CD14-positive monocyte (primary cell): Measurements from ENCODE around the gene OVCA2. TPM values are rescaled to one million over a fixed set of nuclear protein-coding genes. Genes with fewer than 3 reads are reported as not detected.

Experiments used
- DNase-seq, 3 donors: peaks; one replicate each; pipeline ENCODE4 v3.0.0-alpha.2; 2011 to 2022
- H2AFZ ChIP-seq: 2 replicates; pipeline ENCODE4 v1.6.0; 2012; ENCODE audit warnings: mild to moderate bottlenecking, low read depth, low read length, inconsistent platforms; ENCODE audit not compliant: insufficient read depth, poor library complexity, severe bottlenecking
- H3K27ac ChIP-seq, 2 donors: 1 replicate in 1 of 2; 2 replicates in 1 of 2; pipeline ENCODE4 v1.5.1; 2012 to 2013; ENCODE audit warnings: low read length in 2 of 2, control low read depth in 1 of 2, inconsistent platforms in 1 of 2, low read depth in 1 of 2, mild to moderate bottlenecking in 1 of 2
- H3K27me3 ChIP-seq, 2 donors: one replicate each; pipeline versions ENCODE4 v1.6.0 to v1.6.1; 2011 to 2013; ENCODE audit warnings: low read length in 2 of 2; ENCODE audit not compliant: control insufficient read depth in 2 of 2, insufficient read depth in 2 of 2
- H3K36me3 ChIP-seq, 2 donors: replicated peaks in 1 of 2; 1 replicate in 1 of 2; 2 replicates in 1 of 2; pipeline versions ENCODE4 v1.5.1 to v1.6.1; 2012 to 2013; ENCODE audit warnings: low read length in 2 of 2, control low read depth in 1 of 2, inconsistent platforms in 1 of 2, mild to moderate bottlenecking in 1 of 2; ENCODE audit not compliant: insufficient read depth in 2 of 2, control insufficient read depth in 1 of 2
- H3K4me1 ChIP-seq, 2 donors: 1 replicate in 1 of 2; 2 replicates in 1 of 2; pipeline versions ENCODE4 v1.5.1 to v1.6.1; 2012 to 2013; ENCODE audit warnings: low read length in 2 of 2, control low read depth in 1 of 2, inconsistent platforms in 1 of 2, mild to moderate bottlenecking in 1 of 2, moderate library complexity in 1 of 2; ENCODE audit not compliant: insufficient read depth in 2 of 2, control insufficient read depth in 1 of 2
- H3K4me2 ChIP-seq: replicated peaks from 2 replicates; pipeline ENCODE3; 2012; ENCODE audit warnings: low read length, moderate library complexity, mild to moderate bottlenecking; ENCODE audit not compliant: poor library complexity, severe bottlenecking; ENCODE audit errors: extremely low read depth
- H3K4me3 ChIP-seq, 3 experiments: fragments of 200-600 bp in 1 of 3; sonication (generic) in 1 of 3; replicated peaks in 1 of 3; 1 replicate in 2 of 3; 2 replicates in 1 of 3; pipeline ENCODE4 v1.5.1; 2011 to 2013; ENCODE audit warnings: low read length in 3 of 3, mild to moderate bottlenecking in 3 of 3, control low read depth in 2 of 3, low read depth in 2 of 3, inconsistent platforms in 1 of 3, moderate library complexity in 1 of 3
- H3K79me2 ChIP-seq: 2 replicates; pipeline ENCODE4 v1.6.0; 2012; ENCODE audit warnings: mild to moderate bottlenecking, control low read depth, inconsistent platforms, low read length, moderate library complexity; ENCODE audit not compliant: insufficient read depth
- H3K9ac ChIP-seq: 2 replicates; pipeline ENCODE4 v1.6.0; 2017; ENCODE audit warnings: low read length, mild to moderate bottlenecking; ENCODE audit not compliant: insufficient read depth, poor library complexity, severe bottlenecking
- H3K9me3 ChIP-seq, 2 donors: replicated peaks in 1 of 2; 1 replicate in 1 of 2; 2 replicates in 1 of 2; pipeline versions ENCODE4 v1.5.1 to v1.6.1; 2012 to 2013; ENCODE audit warnings: low read length in 2 of 2, control low read depth in 1 of 2; ENCODE audit not compliant: control insufficient read depth in 1 of 2, insufficient read depth in 1 of 2
- H4K20me1 ChIP-seq: 2 replicates; pipeline ENCODE4 v1.6.0; 2012; ENCODE audit warnings: mild to moderate bottlenecking, low read length, control low read depth, moderate library complexity; ENCODE audit not compliant: insufficient read depth
- H3K27ac Mint-ChIP-seq, 7 donors: one replicate each; pipeline ENCODE4 v1.8.0; 2020; ENCODE audit warnings: mild to moderate bottlenecking in 7 of 7, mixed read lengths in 7 of 7, moderate library complexity in 6 of 7, inconsistent platforms in 2 of 7
- H3K27me3 Mint-ChIP-seq, 3 donors: one replicate each; pipeline ENCODE4 v1.8.0; 2021 to 2022; ENCODE audit warnings: low read depth in 3 of 3, mild to moderate bottlenecking in 3 of 3, mixed read lengths in 3 of 3, moderate library complexity in 3 of 3, inconsistent platforms in 1 of 3
- H3K36me3 Mint-ChIP-seq, 2 donors: one replicate each; pipeline ENCODE4 v1.8.0; 2020; ENCODE audit warnings: mixed read lengths in 2 of 2, inconsistent platforms in 1 of 2, mild to moderate bottlenecking in 1 of 2
- H3K4me1 Mint-ChIP-seq: one replicate; pipeline ENCODE4 v1.8.0; 2020; ENCODE audit warnings: mild to moderate bottlenecking, mixed read lengths
- H3K4me3 Mint-ChIP-seq, 2 donors: one replicate each; pipeline ENCODE4 v1.8.0; 2020; ENCODE audit warnings: mild to moderate bottlenecking in 2 of 2, mixed read lengths in 2 of 2, moderate library complexity in 1 of 2
- H3K9me3 Mint-ChIP-seq, 7 donors: one replicate each; pipeline ENCODE4 v1.8.0; 2020 to 2022; ENCODE audit warnings: mixed read lengths in 7 of 7, mild to moderate bottlenecking in 6 of 7, moderate library complexity in 6 of 7, inconsistent platforms in 2 of 7
- WGBS: methylation state at CpG from one replicate; pipeline ENCODE4 v1.1.5; 2013; ENCODE audit warnings: missing lambda C conversion rate; ENCODE audit not compliant: insufficient coverage; 5-methylcytosine and 5-hydroxymethylcytosine counted together
- intact Hi-C, 2 donors: fragments of 100-400 bp; cut with micrococcal nuclease; formaldehyde crosslinking; loops; one replicate each; pipeline versions ENCODE4 v1.15.0 to v1.15.1; 2023
- polyA plus RNA-seq, 3 donors: library from polyadenylated mRNA; depleted of rRNA in 1 of 3; unstranded in 2 of 3; stranded (reverse) in 1 of 3; fragments of 300-500 nt in 2 of 3; fragments of >200 nt in 1 of 3; fragmentation: Illumina TruSeq in 2 of 3; gene quantifications; 1 replicate in 2 of 3; 2 replicates in 1 of 3; pipeline ENCODE4 v1.2.3, GENCODE V29; 2012 to 2021
- TF ChIP-seq, protein P1 (sequence below): fragments of 200-600 bp; IDR thresholded peaks from one replicate; pipeline ENCODE4 v1.8.0; 2022; ENCODE audit warnings: antibody characterized with exemption, mild to moderate bottlenecking

The OVCA2 gene
- polyA plus RNA-seq, 3 donors, result 30.5 to 94.9 (median 69.1) TPM

- Histone ChIP-seq H3K27ac (peak overlapping the region; percentile 78 to 83), H3K79me2 (no peaks in the 10 kb centered on the region), H4K20me1 (no peaks in the 10 kb centered on the region), H3K27me3 (peaks cover 0 to 6% of the 10 kb centered on the region in 2 donors), H3K36me3 (peaks cover 0 to 7% of the 10 kb centered on the region in 2 donors), H3K9me3 (no peaks in the 10 kb centered on the region), H3K4me3 (peak overlapping the region in 1 of 3 experiments; percentile 74), H2AFZ (no peak overlapping the region), H3K4me1 (peaks cover 78 to 84% of the 10 kb centered on the region in 2 donors), H3K9ac (peak overlapping the region; percentile 35), H3K4me2 (peak overlapping the region; percentile 79)
- Mint-ChIP-seq H3K27ac (peak overlapping the region; percentile 60 to 93 (median 89)), H3K27me3 (peaks cover 11 to 35% (median 35%) of the 10 kb centered on the region in 3 donors), H3K4me3 (peak overlapping the region; percentile 58 to 76), H3K9me3 (peaks cover 0 to 2% (median 0%) of the 10 kb centered on the region in 7 donors), H3K36me3 (peaks cover 34 to 44% of the 10 kb centered on the region in 2 donors), H3K4me1 (peaks cover 82% of the 10 kb centered on the region)
- TF ChIP-seq, protein P1, sequence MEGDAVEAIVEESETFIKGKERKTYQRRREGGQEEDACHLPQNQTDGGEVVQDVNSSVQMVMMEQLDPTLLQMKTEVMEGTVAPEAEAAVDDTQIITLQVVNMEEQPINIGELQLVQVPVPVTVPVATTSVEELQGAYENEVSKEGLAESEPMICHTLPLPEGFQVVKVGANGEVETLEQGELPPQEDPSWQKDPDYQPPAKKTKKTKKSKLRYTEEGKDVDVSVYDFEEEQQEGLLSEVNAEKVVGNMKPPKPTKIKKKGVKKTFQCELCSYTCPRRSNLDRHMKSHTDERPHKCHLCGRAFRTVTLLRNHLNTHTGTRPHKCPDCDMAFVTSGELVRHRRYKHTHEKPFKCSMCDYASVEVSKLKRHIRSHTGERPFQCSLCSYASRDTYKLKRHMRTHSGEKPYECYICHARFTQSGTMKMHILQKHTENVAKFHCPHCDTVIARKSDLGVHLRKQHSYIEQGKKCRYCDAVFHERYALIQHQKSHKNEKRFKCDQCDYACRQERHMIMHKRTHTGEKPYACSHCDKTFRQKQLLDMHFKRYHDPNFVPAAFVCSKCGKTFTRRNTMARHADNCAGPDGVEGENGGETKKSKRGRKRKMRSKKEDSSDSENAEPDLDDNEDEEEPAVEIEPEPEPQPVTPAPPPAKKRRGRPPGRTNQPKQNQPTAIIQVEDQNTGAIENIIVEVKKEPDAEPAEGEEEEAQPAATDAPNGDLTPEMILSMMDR, result no peak
- intact Hi-C loops, result loop anchor here in 1 of 2 donors (2.0 to 5.0 kb wide), 2 partner anchors 29 to 70 kb away; no protein-coding TSS in a partner anchor
- DNase-seq, result peak; percentile 96 to 99 (median 98)
- 17% methylated on average over 8 of the region's 10 CpGs for WGBS
Measured at GRCh38 chr17:2087597-2088211, 45.9 kb downstream of the OVCA2 start.

- Histone ChIP-seq H3K4me2 (peak overlapping the region; percentile 79), H3K9me3 (no peaks in the 10 kb centered on the region), H3K4me3 (peak overlapping the region; percentile 27 to 74 (median 62)), H3K79me2 (no peaks in the 10 kb centered on the region), H3K27ac (peak overlapping the region; percentile 39 to 83), H3K27me3 (peaks cover 0 to 6% of the 10 kb centered on the region in 2 donors), H3K9ac (peak overlapping the region; percentile 55), H3K4me1 (peaks cover 65 to 71% of the 10 kb centered on the region in 2 donors), H2AFZ (no peak overlapping the region), H4K20me1 (no peaks in the 10 kb centered on the region), H3K36me3 (peaks cover 0 to 7% of the 10 kb centered on the region in 2 donors)
- intact Hi-C loops, result loop anchor here in 1 of 2 donors (1.0 to 5.0 kb wide), 2 partner anchors 32 to 68 kb away; no protein-coding TSS in a partner anchor
- H3K27me3 Mint-ChIP-seq, result peaks cover 11 to 35% (median 34%) of the 10 kb centered on the region in 3 donors
- peaks cover 0 to 4% (median 0%) of the 10 kb centered on the region in 7 donors for H3K9me3 Mint-ChIP-seq
- peak overlapping the region; percentile 85 to 96 (median 91) for H3K27ac Mint-ChIP-seq
- H3K36me3 Mint-ChIP-seq, result peaks cover 34 to 43% of the 10 kb centered on the region in 2 donors
- TF ChIP-seq, protein P1, result no peak
- peak in 1 of 3 donors; percentile 37 for DNase-seq
- 42% methylated on average over 4 of the region's 8 CpGs for WGBS
- peak overlapping the region; percentile 92 to 97 for H3K4me3 Mint-ChIP-seq
- H3K4me1 Mint-ChIP-seq, result peaks cover 69% of the 10 kb centered on the region
Measured at GRCh38 chr17:2089021-2089422, 47.2 kb downstream of the OVCA2 start.
